HepG2 (cell line): ENCODE measurements around the gene GSTM1.

Source experiments
- ATAD3A ChIP-seq: sonication (generic); formaldehyde crosslinking; IDR thresholded peaks from 2 replicates; pipeline ENCODE4 v1.4.0; 2020; ENCODE audit warnings: missing genetic modification reagents
- BHLHE40 ChIP-seq: IDR thresholded peaks from 2 replicates; pipeline ENCODE4 v1.6.1; 2011; ENCODE audit warnings: low read length, improper control_type of control experiment
- FOSL2 ChIP-seq: sonication (generic); formaldehyde crosslinking; IDR thresholded peaks from 2 replicates; pipeline ENCODE4 v1.4.0; 2020; ENCODE audit warnings: missing genetic modification reagents
- FOXK1 ChIP-seq: sonication (generic); formaldehyde crosslinking; IDR thresholded peaks from 2 replicates; pipeline ENCODE4 v1.4.0; 2020; ENCODE audit warnings: low read depth, missing genetic modification reagents, borderline replicate concordance
- KLF16 ChIP-seq, 2 experiments: sonication (generic) in 1 of 2; formaldehyde crosslinking in 1 of 2; IDR thresholded peaks; 2 replicates each; pipeline versions ENCODE4 v1.6.1 to v1.8.0; 2016 to 2023; ENCODE audit warnings: missing genetic modification reagents in 2 of 2, missing compliant biosample characterization in 1 of 2
- SIX1 ChIP-seq: sonication (generic); formaldehyde crosslinking; IDR thresholded peaks from 2 replicates; pipeline ENCODE4 v1.4.0; 2020; ENCODE audit warnings: missing genetic modification reagents, borderline replicate concordance
- SP1 ChIP-seq, 2 experiments: fragments of 450-650 bp in 1 of 2; sonication (generic) in 1 of 2; formaldehyde crosslinking in 1 of 2; IDR thresholded peaks; 2 replicates each; pipeline versions ENCODE4 v1.4.0 to v1.6.1; 2016 to 2020; ENCODE audit warnings: missing genetic modification reagents in 1 of 2
- TAF1 ChIP-seq: sonication (generic); formaldehyde crosslinking; IDR thresholded peaks from 2 replicates; pipeline ENCODE4 v1.4.0; 2020; ENCODE audit warnings: missing genetic modification reagents
- ZNF543 ChIP-seq: sonication (generic); formaldehyde crosslinking; IDR thresholded peaks from 2 replicates; pipeline ENCODE4 v1.4.0; 2020; ENCODE audit warnings: mild to moderate bottlenecking, missing genetic modification reagents
- ZNF776 ChIP-seq: sonication (generic); formaldehyde crosslinking; IDR thresholded peaks from 2 replicates; pipeline ENCODE4 v1.4.0; 2020; ENCODE audit warnings: mild to moderate bottlenecking, missing genetic modification reagents
- TF ChIP-seq, protein P1 (sequence below): sonication (generic); formaldehyde crosslinking; IDR thresholded peaks from 2 replicates; pipeline ENCODE4 v1.5.0; 2020; ENCODE audit warnings: missing genetic modification reagents
- TF ChIP-seq, protein P2 (sequence below): sonication (generic); formaldehyde crosslinking; IDR thresholded peaks from 2 replicates; pipeline ENCODE4 v1.5.0; 2020; ENCODE audit warnings: mild to moderate bottlenecking, missing genetic modification reagents, moderate library complexity
- TF ChIP-seq, protein P3 (sequence below): sonication (generic); formaldehyde crosslinking; conservative IDR thresholded peaks from 2 replicates; pipeline ENCODE4 v1.4.0; 2020; ENCODE audit warnings: missing genetic modification reagents
- TF ChIP-seq, protein P4 (sequence below): sonication (generic); formaldehyde crosslinking; IDR thresholded peaks from 2 replicates; pipeline ENCODE4 v1.4.0; 2020; ENCODE audit warnings: missing genetic modification reagents

DNA sequence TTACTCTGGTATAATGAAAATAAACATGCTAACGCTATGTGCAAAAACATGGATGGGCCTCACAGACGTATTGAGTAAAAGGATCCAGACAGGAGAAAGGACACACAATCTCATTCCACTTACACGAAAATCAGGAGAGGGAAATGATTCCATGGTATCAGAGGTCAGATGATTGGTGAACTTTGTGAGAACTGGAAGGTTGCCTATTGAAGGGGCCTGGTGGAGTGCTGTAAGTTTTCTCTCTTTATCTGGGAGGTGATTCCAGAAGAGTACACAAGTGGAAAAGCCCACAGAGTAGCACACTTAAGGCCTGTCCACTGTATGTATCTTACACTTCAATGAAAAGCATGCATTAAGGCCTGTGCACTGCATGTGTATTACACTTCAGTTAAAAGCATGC, 10.2 kb upstream of the GSTM1 start:
- TF ChIP-seq SP1 (IDR thresholded peaks at IDR 0.05) (no peak), SP1 (CRISPR knock-in tag; IDR thresholded peaks at IDR 0.05) (no peak), ZNF776 (CRISPR knock-in tag) (no peak), BHLHE40 (no peak), FOSL2 (CRISPR knock-in tag) (no peak), SIX1 (CRISPR knock-in tag) (no peak), KLF16 (CRISPR knock-in tag; IDR thresholded peaks at IDR 0.05) (no peak), ATAD3A (CRISPR knock-in tag) (no peak), ZNF543 (CRISPR knock-in tag) (no peak), TAF1 (CRISPR knock-in tag) (no peak), FOXK1 (CRISPR knock-in tag) (no peak)
- TF ChIP-seq, protein P1, sequence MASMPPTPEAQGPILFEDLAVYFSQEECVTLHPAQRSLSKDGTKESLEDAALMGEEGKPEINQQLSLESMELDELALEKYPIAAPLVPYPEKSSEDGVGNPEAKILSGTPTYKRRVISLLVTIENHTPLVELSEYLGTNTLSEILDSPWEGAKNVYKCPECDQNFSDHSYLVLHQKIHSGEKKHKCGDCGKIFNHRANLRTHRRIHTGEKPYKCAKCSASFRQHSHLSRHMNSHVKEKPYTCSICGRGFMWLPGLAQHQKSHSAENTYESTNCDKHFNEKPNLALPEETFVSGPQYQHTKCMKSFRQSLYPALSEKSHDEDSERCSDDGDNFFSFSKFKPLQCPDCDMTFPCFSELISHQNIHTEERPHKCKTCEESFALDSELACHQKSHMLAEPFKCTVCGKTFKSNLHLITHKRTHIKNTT (CRISPR knock-in tag): no peak
- TF ChIP-seq, protein P2, sequence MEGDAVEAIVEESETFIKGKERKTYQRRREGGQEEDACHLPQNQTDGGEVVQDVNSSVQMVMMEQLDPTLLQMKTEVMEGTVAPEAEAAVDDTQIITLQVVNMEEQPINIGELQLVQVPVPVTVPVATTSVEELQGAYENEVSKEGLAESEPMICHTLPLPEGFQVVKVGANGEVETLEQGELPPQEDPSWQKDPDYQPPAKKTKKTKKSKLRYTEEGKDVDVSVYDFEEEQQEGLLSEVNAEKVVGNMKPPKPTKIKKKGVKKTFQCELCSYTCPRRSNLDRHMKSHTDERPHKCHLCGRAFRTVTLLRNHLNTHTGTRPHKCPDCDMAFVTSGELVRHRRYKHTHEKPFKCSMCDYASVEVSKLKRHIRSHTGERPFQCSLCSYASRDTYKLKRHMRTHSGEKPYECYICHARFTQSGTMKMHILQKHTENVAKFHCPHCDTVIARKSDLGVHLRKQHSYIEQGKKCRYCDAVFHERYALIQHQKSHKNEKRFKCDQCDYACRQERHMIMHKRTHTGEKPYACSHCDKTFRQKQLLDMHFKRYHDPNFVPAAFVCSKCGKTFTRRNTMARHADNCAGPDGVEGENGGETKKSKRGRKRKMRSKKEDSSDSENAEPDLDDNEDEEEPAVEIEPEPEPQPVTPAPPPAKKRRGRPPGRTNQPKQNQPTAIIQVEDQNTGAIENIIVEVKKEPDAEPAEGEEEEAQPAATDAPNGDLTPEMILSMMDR (CRISPR knock-in tag): no peak
- TF ChIP-seq, protein P3, sequence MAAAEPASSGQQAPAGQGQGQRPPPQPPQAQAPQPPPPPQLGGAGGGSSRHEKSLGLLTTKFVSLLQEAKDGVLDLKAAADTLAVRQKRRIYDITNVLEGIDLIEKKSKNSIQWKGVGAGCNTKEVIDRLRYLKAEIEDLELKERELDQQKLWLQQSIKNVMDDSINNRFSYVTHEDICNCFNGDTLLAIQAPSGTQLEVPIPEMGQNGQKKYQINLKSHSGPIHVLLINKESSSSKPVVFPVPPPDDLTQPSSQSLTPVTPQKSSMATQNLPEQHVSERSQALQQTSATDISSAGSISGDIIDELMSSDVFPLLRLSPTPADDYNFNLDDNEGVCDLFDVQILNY: no peak
- TF ChIP-seq, protein P4, sequence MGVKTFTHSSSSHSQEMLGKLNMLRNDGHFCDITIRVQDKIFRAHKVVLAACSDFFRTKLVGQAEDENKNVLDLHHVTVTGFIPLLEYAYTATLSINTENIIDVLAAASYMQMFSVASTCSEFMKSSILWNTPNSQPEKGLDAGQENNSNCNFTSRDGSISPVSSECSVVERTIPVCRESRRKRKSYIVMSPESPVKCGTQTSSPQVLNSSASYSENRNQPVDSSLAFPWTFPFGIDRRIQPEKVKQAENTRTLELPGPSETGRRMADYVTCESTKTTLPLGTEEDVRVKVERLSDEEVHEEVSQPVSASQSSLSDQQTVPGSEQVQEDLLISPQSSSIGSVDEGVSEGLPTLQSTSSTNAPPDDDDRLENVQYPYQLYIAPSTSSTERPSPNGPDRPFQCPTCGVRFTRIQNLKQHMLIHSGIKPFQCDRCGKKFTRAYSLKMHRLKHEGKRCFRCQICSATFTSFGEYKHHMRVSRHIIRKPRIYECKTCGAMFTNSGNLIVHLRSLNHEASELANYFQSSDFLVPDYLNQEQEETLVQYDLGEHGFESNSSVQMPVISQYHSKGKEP (CRISPR knock-in tag): no peak
